Neural cell (in vitro differentiated cells): ENCODE results near the gene TBL1X. TPM values are rescaled to one million over a fixed set of nuclear protein-coding genes. Genes with fewer than 3 reads are reported as not detected.

Experiments
- H2AFZ ChIP-seq: fragments of 200-600, 300-800 bp; sonication (generic), shearing (Covaris generic); 2 replicates; pipeline ENCODE4 v1.6.0; 2014; ENCODE audit warnings: low read depth, mild to moderate bottlenecking, antibody characterized with exemption, low read length, moderate library complexity
- H3F3A ChIP-seq: fragments of 200-600 bp; shearing (Covaris generic); 2 replicates; pipeline ENCODE4 v1.6.1; 2016; ENCODE audit warnings: mild to moderate bottlenecking, moderate library complexity, mixed read lengths, antibody characterized with exemption, low read length; ENCODE audit not compliant: insufficient read depth, poor library complexity, severe bottlenecking
- H3K27ac ChIP-seq: fragments of 200-600, 300-800 bp; sonication (generic), shearing (Covaris generic); 2 replicates; pipeline ENCODE4 v1.5.1; 2014; ENCODE audit warnings: mild to moderate bottlenecking, low read length, moderate library complexity
- H3K27me3 ChIP-seq: fragments of 300-800, 200-600 bp; sonication (generic), shearing (Covaris generic); 2 replicates; pipeline ENCODE4 v1.6.0; 2014; ENCODE audit warnings: mild to moderate bottlenecking, low read depth, low read length, moderate library complexity; ENCODE audit not compliant: insufficient read depth
- H3K36me3 ChIP-seq: fragments of 300-800, 200-600 bp; sonication (generic), shearing (Covaris generic); 2 replicates; pipeline ENCODE4 v1.5.1; 2014; ENCODE audit warnings: mild to moderate bottlenecking, antibody characterized with exemption, low read length, moderate library complexity; ENCODE audit not compliant: insufficient read depth
- H3K4me2 ChIP-seq: fragments of 300-800, 200-600 bp; sonication (generic), shearing (Covaris generic); 2 replicates; pipeline ENCODE4 v1.6.0; 2014; ENCODE audit warnings: mild to moderate bottlenecking, low read length
- H3K4me3 ChIP-seq: fragments of 300-800, 200-600 bp; sonication (generic), shearing (Covaris generic); 2 replicates; pipeline ENCODE4 v1.5.1; 2014; ENCODE audit warnings: mild to moderate bottlenecking, low read length, moderate library complexity
- H3K79me2 ChIP-seq: fragments of 200-600 bp; shearing (Covaris generic); replicated peaks from 2 replicates; pipeline ENCODE4 v1.6.0; 2014; ENCODE audit warnings: mild to moderate bottlenecking, low read length, moderate library complexity; ENCODE audit not compliant: insufficient read depth
- H3K9ac ChIP-seq: fragments of 300-800, 200-600 bp; sonication (generic), shearing (Covaris generic); 2 replicates; pipeline ENCODE4 v1.6.1; 2016; ENCODE audit warnings: mild to moderate bottlenecking, low read length, mixed read lengths
- H3K9me2 ChIP-seq: fragments of 200-600 bp; shearing (Covaris generic); 2 replicates; pipeline ENCODE4 v1.6.1; 2016; ENCODE audit warnings: mild to moderate bottlenecking, low read length, mixed read lengths; ENCODE audit not compliant: insufficient read depth
- H3K9me3 ChIP-seq: fragments of 200-600, 300-800 bp; sonication (generic), shearing (Covaris generic); 2 replicates; pipeline ENCODE4 v1.6.1; 2016; ENCODE audit warnings: mild to moderate bottlenecking, mixed run types, low read length, moderate library complexity, mixed read lengths
- H4K20me1 ChIP-seq: fragments of 200-600 bp; shearing (Covaris generic); 2 replicates; pipeline ENCODE4 v1.6.1; 2016; ENCODE audit warnings: mild to moderate bottlenecking, mixed run types; ENCODE audit not compliant: insufficient read depth
- EP300 ChIP-seq: fragments of 450-650 bp; conservative IDR thresholded peaks from 2 replicates; pipeline ENCODE4 v1.6.1; 2014; ENCODE audit warnings: antibody characterized with exemption, mild to moderate bottlenecking, moderate library complexity; ENCODE audit not compliant: poor library complexity, severe bottlenecking
- EZH2 ChIP-seq: fragments of 200-600, 300-800 bp; shearing (Covaris generic), sonication (generic); IDR thresholded peaks from 2 replicates; pipeline ENCODE4 v1.6.1; 2014; ENCODE audit warnings: antibody characterized with exemption, low read length, borderline replicate concordance, mild to moderate bottlenecking; ENCODE audit not compliant: insufficient read depth, poor library complexity, severe bottlenecking
- MXI1 ChIP-seq: fragments of 450-650 bp; conservative IDR thresholded peaks from 2 replicates; pipeline ENCODE4 v1.6.1; 2014; ENCODE audit warnings: antibody characterized with exemption, mild to moderate bottlenecking; ENCODE audit not compliant: poor library complexity, severe bottlenecking
- POLR2AphosphoS5 ChIP-seq: IDR thresholded peaks from 2 replicates; pipeline ENCODE4 v1.6.1; 2012
- RAD21 ChIP-seq: fragments of 450-650 bp; conservative IDR thresholded peaks from 2 replicates; pipeline ENCODE4 v1.6.1; 2014; ENCODE audit warnings: antibody characterized with exemption, mild to moderate bottlenecking, moderate library complexity
- SMC3 ChIP-seq: fragments of 450-650 bp; conservative IDR thresholded peaks from 2 replicates; pipeline ENCODE4 v1.6.1; 2014; ENCODE audit warnings: antibody characterized with exemption, mild to moderate bottlenecking, moderate library complexity; ENCODE audit not compliant: poor library complexity
- TAF1 ChIP-seq: IDR thresholded peaks from 2 replicates; pipeline ENCODE4 v1.6.1; 2012; ENCODE audit warnings: low read depth
- polyA plus RNA-seq: library from polyadenylated mRNA; depleted of rRNA; stranded (reverse); fragments of >200 nt; gene quantifications from 2 replicates; pipeline ENCODE4 v1.2.3, GENCODE V29; 2014
- TF ChIP-seq, protein P1 (sequence below): fragments of 450-650 bp; IDR thresholded peaks from 2 replicates; pipeline ENCODE4 v1.5.1; 2014; ENCODE audit warnings: antibody characterized with exemption, mild to moderate bottlenecking, moderate library complexity; ENCODE audit not compliant: poor library complexity, severe bottlenecking
- TF ChIP-seq, protein P2 (sequence below): IDR thresholded peaks from 2 replicates; pipeline ENCODE4 v1.6.1; 2012; ENCODE audit warnings: borderline replicate concordance

The TBL1X gene
- polyA plus RNA-seq, 1 donor from 2014 or later: 2.2 TPM

DNA sequence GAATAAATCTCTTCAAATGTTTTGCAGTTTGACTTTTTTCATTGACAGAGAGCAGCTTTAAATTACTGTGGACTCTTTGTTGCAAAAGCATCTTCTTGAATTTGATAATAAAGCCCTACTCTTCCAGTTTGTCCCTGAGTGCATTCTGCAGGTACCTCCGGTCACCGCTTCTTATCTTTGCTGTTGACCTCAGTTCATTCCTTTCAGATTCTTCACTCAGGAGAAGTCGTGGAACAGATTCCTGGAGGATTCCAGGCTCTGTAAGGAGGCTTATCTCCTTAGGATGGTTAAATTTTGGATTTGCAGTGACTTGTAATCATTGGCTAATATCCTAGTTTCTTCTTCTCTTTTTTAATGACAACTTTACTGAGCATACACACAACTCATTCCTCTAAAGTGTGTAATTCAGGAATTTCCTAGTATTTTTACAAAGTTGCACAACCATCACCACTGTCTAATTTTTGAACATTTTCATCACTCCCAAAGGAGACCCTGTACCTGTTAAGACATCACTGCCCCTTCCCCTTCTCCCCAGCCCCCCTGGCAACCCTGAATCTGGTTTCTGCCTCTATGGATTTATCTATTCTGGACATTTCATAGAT is 22.0 kb downstream of the TBL1X start:
- H3K9me3 ChIP-seq: no peaks in the 10 kb centered on the region
- H3K36me3 ChIP-seq: no peaks in the 10 kb centered on the region
- no peak overlapping the region for H3K9ac ChIP-seq
- H3F3A ChIP-seq: no peaks in the 10 kb centered on the region
- no peaks in the 10 kb centered on the region for H4K20me1 ChIP-seq
- TF ChIP-seq, protein P1, sequence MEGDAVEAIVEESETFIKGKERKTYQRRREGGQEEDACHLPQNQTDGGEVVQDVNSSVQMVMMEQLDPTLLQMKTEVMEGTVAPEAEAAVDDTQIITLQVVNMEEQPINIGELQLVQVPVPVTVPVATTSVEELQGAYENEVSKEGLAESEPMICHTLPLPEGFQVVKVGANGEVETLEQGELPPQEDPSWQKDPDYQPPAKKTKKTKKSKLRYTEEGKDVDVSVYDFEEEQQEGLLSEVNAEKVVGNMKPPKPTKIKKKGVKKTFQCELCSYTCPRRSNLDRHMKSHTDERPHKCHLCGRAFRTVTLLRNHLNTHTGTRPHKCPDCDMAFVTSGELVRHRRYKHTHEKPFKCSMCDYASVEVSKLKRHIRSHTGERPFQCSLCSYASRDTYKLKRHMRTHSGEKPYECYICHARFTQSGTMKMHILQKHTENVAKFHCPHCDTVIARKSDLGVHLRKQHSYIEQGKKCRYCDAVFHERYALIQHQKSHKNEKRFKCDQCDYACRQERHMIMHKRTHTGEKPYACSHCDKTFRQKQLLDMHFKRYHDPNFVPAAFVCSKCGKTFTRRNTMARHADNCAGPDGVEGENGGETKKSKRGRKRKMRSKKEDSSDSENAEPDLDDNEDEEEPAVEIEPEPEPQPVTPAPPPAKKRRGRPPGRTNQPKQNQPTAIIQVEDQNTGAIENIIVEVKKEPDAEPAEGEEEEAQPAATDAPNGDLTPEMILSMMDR: no peak
- TF ChIP-seq MXI1 (no peak), EZH2 (no peak), SMC3 (no peak), RAD21 (no peak), TAF1 (no peak), EP300 (no peak), POLR2AphosphoS5 (no peak)
- TF ChIP-seq, protein P2, sequence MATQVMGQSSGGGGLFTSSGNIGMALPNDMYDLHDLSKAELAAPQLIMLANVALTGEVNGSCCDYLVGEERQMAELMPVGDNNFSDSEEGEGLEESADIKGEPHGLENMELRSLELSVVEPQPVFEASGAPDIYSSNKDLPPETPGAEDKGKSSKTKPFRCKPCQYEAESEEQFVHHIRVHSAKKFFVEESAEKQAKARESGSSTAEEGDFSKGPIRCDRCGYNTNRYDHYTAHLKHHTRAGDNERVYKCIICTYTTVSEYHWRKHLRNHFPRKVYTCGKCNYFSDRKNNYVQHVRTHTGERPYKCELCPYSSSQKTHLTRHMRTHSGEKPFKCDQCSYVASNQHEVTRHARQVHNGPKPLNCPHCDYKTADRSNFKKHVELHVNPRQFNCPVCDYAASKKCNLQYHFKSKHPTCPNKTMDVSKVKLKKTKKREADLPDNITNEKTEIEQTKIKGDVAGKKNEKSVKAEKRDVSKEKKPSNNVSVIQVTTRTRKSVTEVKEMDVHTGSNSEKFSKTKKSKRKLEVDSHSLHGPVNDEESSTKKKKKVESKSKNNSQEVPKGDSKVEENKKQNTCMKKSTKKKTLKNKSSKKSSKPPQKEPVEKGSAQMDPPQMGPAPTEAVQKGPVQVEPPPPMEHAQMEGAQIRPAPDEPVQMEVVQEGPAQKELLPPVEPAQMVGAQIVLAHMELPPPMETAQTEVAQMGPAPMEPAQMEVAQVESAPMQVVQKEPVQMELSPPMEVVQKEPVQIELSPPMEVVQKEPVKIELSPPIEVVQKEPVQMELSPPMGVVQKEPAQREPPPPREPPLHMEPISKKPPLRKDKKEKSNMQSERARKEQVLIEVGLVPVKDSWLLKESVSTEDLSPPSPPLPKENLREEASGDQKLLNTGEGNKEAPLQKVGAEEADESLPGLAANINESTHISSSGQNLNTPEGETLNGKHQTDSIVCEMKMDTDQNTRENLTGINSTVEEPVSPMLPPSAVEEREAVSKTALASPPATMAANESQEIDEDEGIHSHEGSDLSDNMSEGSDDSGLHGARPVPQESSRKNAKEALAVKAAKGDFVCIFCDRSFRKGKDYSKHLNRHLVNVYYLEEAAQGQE: no peak
- H3K9me2 ChIP-seq: no peaks in the 10 kb centered on the region
- no peaks in the 10 kb centered on the region for H3K79me2 ChIP-seq
- no peaks in the 10 kb centered on the region for H3K27me3 ChIP-seq
- H2AFZ ChIP-seq: no peak overlapping the region
- H3K27ac ChIP-seq: no peak overlapping the region
- no peak overlapping the region for H3K4me2 ChIP-seq
- no peak overlapping the region for H3K4me3 ChIP-seq

DNA sequence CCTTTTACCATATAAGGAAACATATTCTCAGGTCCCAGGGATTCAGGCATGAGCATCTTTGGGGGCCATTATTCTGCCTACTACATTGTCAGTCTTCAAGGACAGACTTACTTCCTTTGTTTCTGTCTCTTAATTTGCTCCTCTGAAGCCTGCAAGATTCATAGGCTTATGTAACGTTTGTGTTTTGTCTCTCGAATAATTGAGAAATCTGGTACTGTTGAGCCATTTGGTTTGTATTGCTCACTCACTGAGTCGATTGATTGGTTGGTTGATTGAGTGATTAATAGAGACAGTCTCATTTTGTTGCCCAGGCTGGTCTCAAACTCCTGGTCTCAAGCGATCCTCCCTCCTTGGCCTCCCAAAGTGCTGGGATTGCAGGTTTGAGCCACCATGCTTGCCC is 23.7 kb downstream of the TBL1X start:
- no peak overlapping the region for H3K27ac ChIP-seq
- no peaks in the 10 kb centered on the region for H3K9me3 ChIP-seq
- TF ChIP-seq SMC3 (no peak), RAD21 (no peak), MXI1 (no peak), POLR2AphosphoS5 (no peak), EP300 (no peak), TAF1 (no peak), EZH2 (no peak)
- TF ChIP-seq, protein P2: no peak
- TF ChIP-seq, protein P1: no peak
- no peaks in the 10 kb centered on the region for H3K36me3 ChIP-seq
- no peaks in the 10 kb centered on the region for H3K27me3 ChIP-seq
- no peaks in the 10 kb centered on the region for H4K20me1 ChIP-seq
- peaks cover 6% of the 10 kb centered on the region for H3K79me2 ChIP-seq
- no peaks in the 10 kb centered on the region for H3K9me2 ChIP-seq
- no peak overlapping the region for H3K4me3 ChIP-seq
- H3K4me2 ChIP-seq: no peak overlapping the region
- H2AFZ ChIP-seq: no peak overlapping the region
- H3K9ac ChIP-seq: no peak overlapping the region
- H3F3A ChIP-seq: no peaks in the 10 kb centered on the region
